Heart right ventricle (tissue), 16 donors: ENCODE measurements around the gene DCHS2. TPM values are rescaled to one million over a fixed set of nuclear protein-coding genes. Genes with fewer than 3 reads are reported as not detected.

Experiments
- ATAC-seq, 8 donors: fragments of 200-7000 bp; cut with Tn5 transposase; one replicate each; pipeline ENCODE4 v1.9.1; 2020; ENCODE audit warnings: mild to moderate bottlenecking in 8 of 8, moderate library complexity in 8 of 8, moderate number of reproducible peaks in 1 of 8
- DNase-seq, 2 donors: peaks; one replicate each; pipeline ENCODE4 v3.0.0-alpha.2; 2020
- H3K27ac ChIP-seq, 10 donors: fragments of 200-600 bp; sonication (generic) in 2 of 10; one replicate each; pipeline versions ENCODE4 v1.5.0 to v1.8.0; 2020 to 2022; ENCODE audit warnings: mild to moderate bottlenecking in 3 of 10
- H3K27me3 ChIP-seq, 7 donors: fragments of 200-600 bp; one replicate each; pipeline ENCODE4 v1.8.0; 2021 to 2022; ENCODE audit warnings: mild to moderate bottlenecking in 2 of 7
- H3K36me3 ChIP-seq, 9 donors: fragments of 200-600 bp; sonication (generic) in 1 of 9; one replicate each; pipeline versions ENCODE4 v1.5.0 to v1.8.0; 2020 to 2022; ENCODE audit warnings: mild to moderate bottlenecking in 2 of 9
- H3K4me1 ChIP-seq, 9 donors: fragments of 200-600 bp; sonication (generic) in 1 of 9; one replicate each; pipeline versions ENCODE4 v1.5.0 to v1.8.0; 2020 to 2022; ENCODE audit warnings: mild to moderate bottlenecking in 4 of 9
- H3K4me3 ChIP-seq, 10 donors: fragments of 200-600 bp; sonication (generic) in 2 of 10; one replicate each; pipeline versions ENCODE4 v1.5.0 to v1.8.0; 2020 to 2022; ENCODE audit warnings: mild to moderate bottlenecking in 7 of 10, moderate library complexity in 2 of 10
- H3K9me3 ChIP-seq, 11 donors: fragments of 200-600 bp in 10 of 11; sonication (generic) in 2 of 11; one replicate each; pipeline versions ENCODE4 v1.5.0 to v1.8.0; 2013 to 2022; ENCODE audit warnings: mild to moderate bottlenecking in 2 of 11, control low read depth in 1 of 11, moderate library complexity in 1 of 11
- CTCF ChIP-seq, 9 donors: fragments of 200-600 bp; sonication (generic) in 2 of 9; IDR thresholded peaks; one replicate each; pipeline versions ENCODE4 v1.5.0 to v1.8.0; 2021 to 2022; ENCODE audit warnings: antibody characterized with exemption in 9 of 9, mild to moderate bottlenecking in 5 of 9, moderate library complexity in 1 of 9
- WGBS, 2 donors: extraction: QIAGEN DNeasy Blood & Tissue Kit; methylation state at CpG; one replicate each; pipeline ENCODE4 v1.1.7; 2013; ENCODE audit warnings: inconsistent platforms in 1 of 2; 5-methylcytosine and 5-hydroxymethylcytosine counted together
- intact Hi-C, 10 donors: fragments of 100-400 bp; cut with DNase I; formaldehyde crosslinking; loops; one replicate each; pipeline versions ENCODE4 v1.11.1 to v1.14.2; 2022
- polyA plus RNA-seq, 2 donors: library from polyadenylated mRNA; stranded (reverse); fragments of 200-250 nt; gene quantifications; one replicate each; pipeline ENCODE4 v1.2.3, GENCODE V29; 2013
- total RNA-seq, 10 donors: library from RNA; stranded (reverse); fragmentation: NEBNext Ultra II Directional in 3 of 10; extraction: Animal tissue kit (Norgen Biotek cat#: 25700) in 3 of 10; gene quantifications; one replicate each; pipeline versions ENCODE4 v1.2.1 to v1.2.4, GENCODE V29; 2021 to 2023
- donor health status: Arrhythmogenic right ventricular cardiomyopathy.
- donor health status: ischemic (EF 13 %, LVEDD 7.1; RV severe dilation, severe dysfunction).
- donor health status: healthy with polysubstance abuse.
- donor health status: DM: no; HTN: yes; CAD: no.
- donor health status: DM: no; HTN: no; CAD: no.
- donor health status: ischemic (EF 25% LVEDD 6.9; RV normal size, moderate dysfunction).
- donor health status: ischemic (EF 25% LVEDD 5.7; RV mildly dilated, moderate dysfunction).
- donor health status: healthy.
- donor health status: DM: yes; HTN: yes; CAD: no.
- donor health status: Ischemic cardiomyopathy.
- donor health status: ischemic (EF 35%, LVEDD 5.7; RV mildly dilated, moderate dysfunction).
- donor health status: nonischemic (EF 11% LVEDD 7.7; RV severe dilation, severe dysfunction).
- donor health status: DM: yes; HTN: yes; CAD: no.
- donor health status: PGD.
- donor health status: ischemic (EF 29% LVEDD 5.4; RV normal size, mild dysfunction).
- donor health status: nonischemic (EF 23%, LVEDD 6.1; RV moderate dilation, normal function).

DCHS2 gene
- total and polyA plus RNA-seq, 12 donors: under 0.01 to 0.14 (median 0.04) TPM; not detected in 7

GRCh38 chr4:154444958-154445357 lies 46.6 kb downstream of the DCHS2 start:
- ATAC-seq (no peak), DNase-seq (no peak)
- Histone ChIP-seq H3K4me3 (no peak overlapping the region), H3K4me1 (no peaks in the 10 kb centered on the region), H3K27ac (no peak overlapping the region), H3K36me3 (no peaks in the 10 kb centered on the region), H3K27me3 (no peaks in the 10 kb centered on the region), H3K9me3 (no peaks in the 10 kb centered on the region)
- WGBS, 2 donors: 55 to 65% methylated on average over 2 of the region's 2 CpGs
- intact Hi-C loops: no loop called here
- no peak for TF ChIP-seq CTCF (IDR thresholded peaks at IDR 0.05)

DNA sequence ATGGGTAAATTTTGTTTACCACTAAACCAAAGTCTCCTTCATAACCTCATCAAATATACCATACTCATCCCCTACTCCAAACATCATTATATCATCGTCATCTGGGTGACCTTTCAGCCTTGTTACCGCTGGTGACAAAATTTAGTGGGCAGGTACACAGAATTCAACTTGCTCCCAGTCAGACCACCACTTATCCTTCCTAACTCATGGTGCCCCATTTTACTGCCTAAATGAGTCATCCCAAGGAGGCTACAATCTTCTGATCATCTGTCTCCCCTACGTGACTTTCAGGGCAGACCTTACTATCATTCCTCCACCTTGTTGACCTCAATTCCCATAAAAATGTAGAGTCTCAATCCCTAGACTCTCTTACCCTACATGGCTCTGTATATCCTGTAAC lies 49.6 kb downstream of the DCHS2 start:
- no peak overlapping the region for H3K4me3 ChIP-seq
- H3K27ac ChIP-seq: no peak overlapping the region
- no peaks in the 10 kb centered on the region for H3K9me3 ChIP-seq
- no peaks in the 10 kb centered on the region for H3K36me3 ChIP-seq
- peaks cover 0 to 7% (median 0%) of the 10 kb centered on the region in 7 donors for H3K27me3 ChIP-seq
- whole genome bisulfite sequencing, 2 donors: 85 to 92% methylated on average over 3 of the region's 3 CpGs
- DNase-seq (no peak), ATAC-seq (no peak)
- no peak for TF ChIP-seq CTCF (IDR thresholded peaks at IDR 0.05)
- H3K4me1 ChIP-seq: no peaks in the 10 kb centered on the region
- intact Hi-C loops: no loop called here

GRCh38 chr4:154441124-154441523 lies 50.5 kb downstream of the DCHS2 start:
- no peak for DNase-seq
- no peak overlapping the region for H3K27ac ChIP-seq
- H3K27me3 ChIP-seq: peaks cover 0 to 7% (median 0%) of the 10 kb centered on the region in 7 donors
- no peak for ATAC-seq
- no peaks in the 10 kb centered on the region for H3K36me3 ChIP-seq
- intact Hi-C loops: no loop called here
- H3K4me3 ChIP-seq: no peak overlapping the region
- no peak for TF ChIP-seq CTCF (IDR thresholded peaks at IDR 0.05)
- H3K9me3 ChIP-seq: no peaks in the 10 kb centered on the region
- H3K4me1 ChIP-seq: no peaks in the 10 kb centered on the region
- WGBS, 2 donors: 72 to 88% methylated on average over 1 of the region's 1 CpG

GRCh38 chr4:154439224-154439623 lies 52.4 kb downstream of the DCHS2 start:
- no peaks in the 10 kb centered on the region for H3K36me3 ChIP-seq
- 30 to 40% methylated on average over 1 of the region's 1 CpG for WGBS, 2 donors
- H3K27ac ChIP-seq: no peak overlapping the region
- TF ChIP-seq CTCF (IDR thresholded peaks at IDR 0.05): no peak
- H3K9me3 ChIP-seq: no peaks in the 10 kb centered on the region
- intact Hi-C loops: no loop called here
- H3K4me1 ChIP-seq: no peaks in the 10 kb centered on the region
- ATAC-seq: no peak
- no peak for DNase-seq
- peaks cover 0 to 7% (median 0%) of the 10 kb centered on the region in 7 donors for H3K27me3 ChIP-seq
- no peak overlapping the region for H3K4me3 ChIP-seq
